ENCODE measurements around the gene BCHE. TPM values are rescaled to one million over a fixed set of nuclear protein-coding genes. Genes with fewer than 3 reads are reported as not detected.

The BCHE gene
- total RNA-seq, 1 donor from 2014 or later = 2.9 TPM

DNA sequence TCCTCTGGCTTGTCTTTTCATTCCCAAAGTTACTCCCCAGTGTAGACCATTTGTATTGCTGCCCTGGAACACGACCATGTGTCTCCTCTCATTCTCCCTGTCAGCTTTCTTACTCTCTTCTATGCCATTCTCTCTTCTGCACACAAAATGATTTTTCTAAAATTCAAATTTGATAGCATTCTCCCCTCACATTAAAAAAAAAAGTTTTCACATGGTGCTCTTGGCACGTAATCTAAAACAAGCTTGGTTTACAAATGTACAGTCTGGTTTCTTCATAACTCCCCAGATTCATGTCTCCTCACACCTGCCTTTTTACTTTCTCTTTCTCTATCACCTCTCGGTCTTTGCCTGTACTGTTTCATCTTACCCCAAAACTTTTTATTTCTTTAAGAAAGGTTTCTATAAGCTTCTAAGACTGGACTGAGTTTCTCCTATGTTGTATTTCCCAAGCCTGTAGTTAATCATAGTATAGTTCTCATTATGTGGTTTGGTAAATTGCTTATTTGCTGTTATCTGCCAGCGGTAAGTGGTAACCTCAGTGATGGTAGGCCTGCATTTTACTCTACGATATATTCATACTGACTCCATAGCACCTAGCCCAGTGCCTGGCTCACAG is 31.2 kb downstream of the BCHE start:
- Histone ChIP-seq H3K36me3 (no peaks in the 10 kb centered on the region), H3K4me3 (peak overlapping the region in 1 of 2 donors; percentile 2), H3K27me3 (no peaks in the 10 kb centered on the region), H3K27ac (no peak overlapping the region), H3K9me3 (no peaks in the 10 kb centered on the region), H3K4me1 (no peaks in the 10 kb centered on the region)
- intact Hi-C loops (cut with DNase I) = no loop called here
- no peak for DNase-seq (ENCODE audit: extremely low spot score in 2 of 2)
- TF ChIP-seq POLR2A (IDR thresholded peaks at IDR 0.05) (no peak), CTCF (IDR thresholded peaks at IDR 0.05) (no peak), POLR2AphosphoS5 (IDR thresholded peaks at IDR 0.05; ENCODE audit: insufficient read depth in 1 of 2, low read depth in 1 of 2) (no peak)

- Histone ChIP-seq H3K4me1 (no peaks in the 10 kb centered on the region), H3K27ac (no peak overlapping the region), H3K4me3 (no peak overlapping the region), H3K36me3 (no peaks in the 10 kb centered on the region), H3K27me3 (no peaks in the 10 kb centered on the region), H3K9me3 (no peaks in the 10 kb centered on the region)
- TF ChIP-seq POLR2A (IDR thresholded peaks at IDR 0.05) (no peak), POLR2AphosphoS5 (IDR thresholded peaks at IDR 0.05; ENCODE audit: insufficient read depth in 1 of 2, low read depth in 1 of 2) (no peak), CTCF (IDR thresholded peaks at IDR 0.05) (no peak)
- intact Hi-C loops (cut with DNase I) = no loop called here
- DNase-seq (ENCODE audit: extremely low spot score in 2 of 2) = no peak
Measured at GRCh38 chr3:165803471-165803870, 33.8 kb downstream of the BCHE start.

GRCh38 chr3:165800970-165801369 is 36.3 kb downstream of the BCHE start:
- TF ChIP-seq POLR2A (IDR thresholded peaks at IDR 0.05) (no peak), POLR2AphosphoS5 (IDR thresholded peaks at IDR 0.05; ENCODE audit: insufficient read depth in 1 of 2, low read depth in 1 of 2) (no peak), CTCF (IDR thresholded peaks at IDR 0.05) (no peak)
- Histone ChIP-seq H3K4me1 (no peaks in the 10 kb centered on the region), H3K4me3 (no peak overlapping the region), H3K36me3 (no peaks in the 10 kb centered on the region), H3K27ac (no peak overlapping the region), H3K27me3 (no peaks in the 10 kb centered on the region), H3K9me3 (no peaks in the 10 kb centered on the region)
- intact Hi-C loops (cut with DNase I) = no loop called here
- DNase-seq (ENCODE audit: extremely low spot score in 2 of 2) = no peak

DNA sequence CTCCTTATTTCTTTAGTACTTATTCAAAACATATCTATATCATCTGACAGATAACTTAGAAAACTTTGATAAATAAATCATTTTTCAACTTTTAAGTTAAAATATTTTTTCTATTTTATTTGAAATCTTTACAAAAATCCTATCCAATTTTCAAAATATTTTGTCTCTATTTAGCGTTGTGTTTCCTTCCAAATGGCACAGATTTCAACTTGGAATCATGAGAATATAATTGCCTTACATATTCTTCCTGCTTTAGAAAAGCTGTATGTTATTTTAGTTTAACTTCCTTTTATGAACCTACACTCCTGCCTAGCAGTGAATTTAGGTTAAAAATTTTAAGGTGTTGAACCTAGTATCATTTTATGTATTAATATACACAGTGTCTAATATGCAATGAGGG is 38.2 kb downstream of the BCHE start:
- no peaks in the 10 kb centered on the region for H3K36me3 ChIP-seq
- no peaks in the 10 kb centered on the region for H3K4me1 ChIP-seq
- H3K27me3 ChIP-seq = no peaks in the 10 kb centered on the region
- no peak overlapping the region for H3K4me3 ChIP-seq
- H3K9me3 ChIP-seq = no peaks in the 10 kb centered on the region
- intact Hi-C loops (cut with DNase I) = no loop called here
- TF ChIP-seq POLR2AphosphoS5 (IDR thresholded peaks at IDR 0.05; ENCODE audit: insufficient read depth in 1 of 2, low read depth in 1 of 2) = no peak
- no peak for TF ChIP-seq POLR2A (IDR thresholded peaks at IDR 0.05)
- no peak for TF ChIP-seq CTCF (IDR thresholded peaks at IDR 0.05)
- no peak for DNase-seq (ENCODE audit: extremely low spot score in 2 of 2)
- no peak overlapping the region for H3K27ac ChIP-seq

DNA sequence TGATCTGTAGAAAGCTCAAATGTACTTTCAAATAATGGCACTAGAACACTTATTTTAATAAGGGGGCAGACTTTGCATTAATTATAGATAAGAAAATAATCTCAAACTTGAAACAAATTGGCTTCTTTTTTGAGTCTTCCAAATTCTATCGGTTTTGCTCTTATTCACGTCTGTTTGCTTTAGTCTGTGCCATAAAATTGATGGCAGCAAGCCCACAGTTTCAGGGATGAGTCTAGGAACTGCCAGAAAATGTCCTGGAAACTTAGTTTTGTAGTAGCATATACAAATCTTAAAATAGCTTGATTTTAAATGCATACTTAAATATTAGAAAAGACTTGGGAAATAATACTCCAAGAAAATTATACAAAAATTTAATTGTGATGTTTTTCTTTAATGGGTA is 39.7 kb downstream of the BCHE start:
- intact Hi-C loops (cut with DNase I) = no loop called here
- Histone ChIP-seq H3K27me3 (no peaks in the 10 kb centered on the region), H3K4me1 (no peaks in the 10 kb centered on the region), H3K9me3 (no peaks in the 10 kb centered on the region), H3K4me3 (no peak overlapping the region), H3K27ac (no peak overlapping the region), H3K36me3 (no peaks in the 10 kb centered on the region)
- DNase-seq (ENCODE audit: extremely low spot score in 2 of 2) = no peak
- TF ChIP-seq POLR2AphosphoS5 (IDR thresholded peaks at IDR 0.05; ENCODE audit: insufficient read depth in 1 of 2, low read depth in 1 of 2) (no peak), CTCF (IDR thresholded peaks at IDR 0.05) (no peak), POLR2A (IDR thresholded peaks at IDR 0.05) (no peak)

All from vagina (tissue), 2 donors.